Nephron (organoid): ENCODE measurements around the gene KCNMB4.

Source experiments
- H3K27ac Mint-ChIP-seq, 3 experiments: 2 replicates each; pipeline ENCODE4 v1.8.0; 2020; ENCODE audit warnings: mixed read lengths in 3 of 3, mild to moderate bottlenecking in 2 of 3, moderate library complexity in 1 of 3
- H3K27me3 Mint-ChIP-seq: 2 replicates; pipeline ENCODE4 v1.8.0; 2021; ENCODE audit warnings: low read depth, mild to moderate bottlenecking, moderate library complexity, mixed read lengths
- H3K36me3 Mint-ChIP-seq: 2 replicates; pipeline ENCODE4 v1.8.0; 2020; ENCODE audit warnings: low read depth, mixed read lengths
- H3K4me1 Mint-ChIP-seq: 2 replicates; pipeline ENCODE4 v1.8.0; 2020; ENCODE audit warnings: mixed read lengths
- H3K4me3 Mint-ChIP-seq, 3 experiments: 2 replicates each; pipeline ENCODE4 v1.8.0; 2020; ENCODE audit warnings: mild to moderate bottlenecking in 3 of 3, mixed read lengths in 3 of 3, moderate library complexity in 2 of 3
- H3K9me3 Mint-ChIP-seq: 2 replicates; pipeline ENCODE4 v1.8.0; 2020; ENCODE audit warnings: mixed read lengths
- TF ChIP-seq, protein P1 (sequence below), 3 experiments: fragments of 200-600 bp; sonication (generic); IDR thresholded peaks; one replicate each; pipeline ENCODE4 v1.5.0; 2021; ENCODE audit warnings: antibody characterized with exemption in 3 of 3; ENCODE audit not compliant: unreplicated experiment in 3 of 3

KCNMB4 gene

DNA sequence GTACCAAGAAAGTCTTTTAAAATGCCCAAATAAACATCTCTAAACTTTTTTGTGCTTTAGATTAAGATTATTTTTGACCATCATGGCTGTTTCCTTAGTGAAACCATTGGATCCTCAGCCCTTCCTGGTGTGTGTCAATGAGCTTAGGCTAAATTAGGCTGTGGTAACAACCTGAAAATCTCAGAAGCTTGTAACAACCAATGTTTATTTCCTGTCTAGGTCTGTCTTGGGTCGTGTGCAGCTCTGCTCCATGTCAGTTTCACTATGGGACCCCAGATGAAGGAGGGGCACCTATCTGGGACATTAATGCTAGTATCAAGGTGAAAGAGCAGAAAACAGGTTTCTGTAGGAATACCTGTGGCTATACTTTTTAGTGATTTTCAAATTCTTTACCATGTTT, 49.9 kb downstream of the KCNMB4 start:
- Mint-ChIP-seq H3K4me1 (no peaks in the 10 kb centered on the region), H3K27me3 (no peaks in the 10 kb centered on the region), H3K27ac (no peak overlapping the region), H3K4me3 (no peak overlapping the region), H3K9me3 (no peaks in the 10 kb centered on the region), H3K36me3 (peaks cover 6% of the 10 kb centered on the region)
- TF ChIP-seq, protein P1, sequence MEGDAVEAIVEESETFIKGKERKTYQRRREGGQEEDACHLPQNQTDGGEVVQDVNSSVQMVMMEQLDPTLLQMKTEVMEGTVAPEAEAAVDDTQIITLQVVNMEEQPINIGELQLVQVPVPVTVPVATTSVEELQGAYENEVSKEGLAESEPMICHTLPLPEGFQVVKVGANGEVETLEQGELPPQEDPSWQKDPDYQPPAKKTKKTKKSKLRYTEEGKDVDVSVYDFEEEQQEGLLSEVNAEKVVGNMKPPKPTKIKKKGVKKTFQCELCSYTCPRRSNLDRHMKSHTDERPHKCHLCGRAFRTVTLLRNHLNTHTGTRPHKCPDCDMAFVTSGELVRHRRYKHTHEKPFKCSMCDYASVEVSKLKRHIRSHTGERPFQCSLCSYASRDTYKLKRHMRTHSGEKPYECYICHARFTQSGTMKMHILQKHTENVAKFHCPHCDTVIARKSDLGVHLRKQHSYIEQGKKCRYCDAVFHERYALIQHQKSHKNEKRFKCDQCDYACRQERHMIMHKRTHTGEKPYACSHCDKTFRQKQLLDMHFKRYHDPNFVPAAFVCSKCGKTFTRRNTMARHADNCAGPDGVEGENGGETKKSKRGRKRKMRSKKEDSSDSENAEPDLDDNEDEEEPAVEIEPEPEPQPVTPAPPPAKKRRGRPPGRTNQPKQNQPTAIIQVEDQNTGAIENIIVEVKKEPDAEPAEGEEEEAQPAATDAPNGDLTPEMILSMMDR (IDR thresholded peaks at IDR 0.05; ENCODE audit: unreplicated experiment in 3 of 3): no peak

DNA sequence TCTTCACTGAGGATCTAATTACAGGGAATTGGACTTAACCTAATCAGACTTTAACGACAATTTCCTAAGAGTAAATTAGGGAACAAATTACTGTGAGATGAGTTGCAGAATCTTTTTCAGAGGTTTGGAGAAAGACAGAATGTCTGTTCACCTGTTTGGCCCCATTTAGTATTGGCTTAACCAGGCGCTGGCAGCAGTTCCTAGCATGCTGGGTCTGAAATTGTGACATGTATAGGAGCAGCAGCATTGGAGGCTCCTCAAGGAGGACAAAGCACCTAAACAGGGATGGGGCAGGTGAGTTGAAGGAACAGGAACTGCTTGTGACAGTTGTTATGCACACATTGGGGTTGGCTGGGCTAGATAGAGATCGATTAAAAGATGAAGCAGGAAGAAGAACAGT, 51.0 kb downstream of the KCNMB4 start:
- H3K27ac Mint-ChIP-seq: no peak overlapping the region
- peaks cover 10% of the 10 kb centered on the region for H3K36me3 Mint-ChIP-seq
- TF ChIP-seq, protein P1 (IDR thresholded peaks at IDR 0.05; ENCODE audit: unreplicated experiment in 3 of 3): no peak
- no peaks in the 10 kb centered on the region for H3K9me3 Mint-ChIP-seq
- H3K4me3 Mint-ChIP-seq: no peak overlapping the region
- H3K27me3 Mint-ChIP-seq: no peaks in the 10 kb centered on the region
- H3K4me1 Mint-ChIP-seq: no peaks in the 10 kb centered on the region

DNA sequence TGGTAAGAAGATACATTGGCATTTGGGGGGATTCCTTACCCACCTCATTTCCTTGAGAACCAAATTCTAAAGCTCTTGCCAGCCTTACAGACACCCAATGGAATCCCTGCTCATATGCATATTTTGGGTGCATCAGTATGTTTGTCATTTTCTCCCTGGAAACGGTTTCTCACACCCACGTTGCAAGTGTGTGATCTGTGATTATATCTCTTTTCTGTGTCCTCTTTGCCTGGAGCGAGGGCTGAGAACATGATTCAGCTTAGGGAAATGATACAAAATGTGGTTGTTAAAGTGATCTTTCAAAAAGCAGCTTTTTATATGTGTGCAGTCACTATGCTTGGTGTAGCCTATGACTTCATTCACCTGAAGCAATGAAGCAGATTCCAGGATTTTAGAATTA, 52.0 kb downstream of the KCNMB4 start:
- Mint-ChIP-seq H3K9me3 (no peaks in the 10 kb centered on the region), H3K4me1 (no peaks in the 10 kb centered on the region), H3K36me3 (peaks cover 13% of the 10 kb centered on the region), H3K27ac (no peak overlapping the region), H3K27me3 (no peaks in the 10 kb centered on the region), H3K4me3 (no peak overlapping the region)
- TF ChIP-seq, protein P1 (IDR thresholded peaks at IDR 0.05; ENCODE audit: unreplicated experiment in 3 of 3): no peak

DNA sequence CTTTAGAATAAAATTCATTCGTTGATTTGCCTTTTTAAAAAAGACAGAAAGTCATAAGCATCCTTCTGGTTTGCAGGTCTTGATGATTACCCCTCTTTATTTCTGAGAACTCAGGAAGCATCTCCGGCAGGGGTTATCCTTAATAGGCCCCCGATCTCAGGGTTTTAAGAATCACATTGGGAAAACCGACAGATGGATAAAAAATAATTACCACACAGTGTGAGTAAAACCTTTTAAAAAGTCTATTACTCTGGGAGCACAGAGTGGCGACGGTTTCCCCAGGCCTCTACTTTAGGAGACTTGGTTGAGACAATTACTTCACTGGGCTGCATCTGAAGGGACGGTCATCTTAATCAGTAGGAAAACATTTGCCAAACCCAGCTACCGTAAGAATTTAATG, 56.5 kb downstream of the KCNMB4 start:
- TF ChIP-seq, protein P1 (IDR thresholded peaks at IDR 0.05; ENCODE audit: unreplicated experiment in 3 of 3): no peak

DNA sequence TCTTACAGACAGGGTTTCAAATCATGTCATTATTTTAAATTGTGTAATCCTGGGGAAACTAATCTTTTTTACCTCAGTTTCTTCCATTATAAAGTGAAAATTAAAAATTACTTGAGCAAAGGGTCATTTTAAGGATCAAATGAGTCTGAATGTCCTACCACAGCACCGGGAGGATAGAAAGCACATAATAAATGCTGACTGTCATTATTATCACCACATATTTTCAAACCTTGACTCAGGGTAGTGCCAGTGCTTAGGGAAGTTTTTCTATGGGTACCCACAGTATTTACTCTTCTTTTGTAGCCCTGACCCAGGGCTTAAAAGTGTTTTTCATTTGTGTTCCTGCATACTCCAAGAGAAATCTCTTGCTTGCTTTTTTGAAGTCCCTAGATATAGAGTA, 60.5 kb downstream of the KCNMB4 start:
- TF ChIP-seq, protein P1 (IDR thresholded peaks at IDR 0.05; ENCODE audit: unreplicated experiment in 3 of 3): no peak
- H3K36me3 Mint-ChIP-seq: peaks cover 27% of the 10 kb centered on the region
- no peaks in the 10 kb centered on the region for H3K9me3 Mint-ChIP-seq
- H3K4me1 Mint-ChIP-seq: no peaks in the 10 kb centered on the region
- H3K27ac Mint-ChIP-seq: no peak overlapping the region
- no peak overlapping the region for H3K4me3 Mint-ChIP-seq
- no peaks in the 10 kb centered on the region for H3K27me3 Mint-ChIP-seq

More for the DNA sequence above, 56.5 kb downstream of the KCNMB4 start:
- Mint-ChIP-seq H3K9me3 (no peaks in the 10 kb centered on the region), H3K4me3 (no peak overlapping the region), H3K36me3 (peaks cover 21% of the 10 kb centered on the region), H3K27ac (no peak overlapping the region), H3K27me3 (no peaks in the 10 kb centered on the region), H3K4me1 (no peaks in the 10 kb centered on the region)

DNA sequence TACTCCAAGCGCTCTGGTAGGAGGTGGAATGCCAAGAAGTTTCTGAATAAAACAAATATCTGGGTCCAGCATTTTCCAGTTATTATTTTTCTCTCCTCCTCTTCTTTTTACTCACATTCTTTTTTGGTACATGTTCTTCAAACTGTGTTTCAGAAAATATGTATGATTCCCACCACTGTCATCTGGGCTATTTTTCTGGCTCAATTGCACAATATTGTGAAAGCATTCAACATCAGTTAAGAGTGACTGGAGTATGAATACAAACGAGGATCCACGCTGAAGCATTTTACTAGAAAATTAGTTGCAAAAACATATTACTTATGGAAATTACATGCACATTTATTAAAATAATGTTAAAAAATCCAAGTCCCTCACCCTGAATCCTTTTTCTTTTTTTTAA, 61.5 kb downstream of the KCNMB4 start:
- H3K9me3 Mint-ChIP-seq: no peaks in the 10 kb centered on the region
- TF ChIP-seq, protein P1 (IDR thresholded peaks at IDR 0.05; ENCODE audit: unreplicated experiment in 3 of 3): no peak
- peaks cover 26% of the 10 kb centered on the region for H3K36me3 Mint-ChIP-seq
- H3K27me3 Mint-ChIP-seq: no peaks in the 10 kb centered on the region
- no peak overlapping the region for H3K27ac Mint-ChIP-seq
- H3K4me1 Mint-ChIP-seq: no peaks in the 10 kb centered on the region
- no peak overlapping the region for H3K4me3 Mint-ChIP-seq
